Vagina (tissue), 2 donors: ENCODE measurements around the gene PCDHB5.
"Not testable (repeated sequence)": the region's sequence is repeated elsewhere in the genome, so short reads cannot be mapped to it uniquely, and the experiment has no call there.

Experiments
- CTCF ChIP-seq, 3 experiments: fragments of 450-650 bp in 2 of 3; fragments of 200-600 bp in 1 of 3; sonication (generic) in 1 of 3; IDR thresholded peaks; one replicate each; pipeline ENCODE4 v1.5.1; 2017 to 2019; ENCODE audit warnings: antibody characterized with exemption in 3 of 3, mild to moderate bottlenecking in 2 of 3, moderate library complexity in 2 of 3
- POLR2A ChIP-seq, 2 donors: fragments of 450-650 bp; IDR thresholded peaks; one replicate each; pipeline ENCODE4 v1.6.1; 2017; ENCODE audit warnings: antibody characterized with exemption in 2 of 2, mild to moderate bottlenecking in 2 of 2, moderate library complexity in 2 of 2

GRCh38 chr5:141184117-141184855 lies 49.3 kb downstream of the PCDHB5 start:
- not testable (repeated sequence) for TF ChIP-seq POLR2A, CTCF (IDR thresholded peaks at IDR 0.05)
